Effector CD8-positive, alpha-beta T cell (primary cell): ENCODE data around the gene SLC7A8.

ENCODE experiments used
- DNase-seq: peaks from one replicate; lab custom pipeline; 2025; lab: John Stamatoyannopoulos, UW

SLC7A8 gene

DNA sequence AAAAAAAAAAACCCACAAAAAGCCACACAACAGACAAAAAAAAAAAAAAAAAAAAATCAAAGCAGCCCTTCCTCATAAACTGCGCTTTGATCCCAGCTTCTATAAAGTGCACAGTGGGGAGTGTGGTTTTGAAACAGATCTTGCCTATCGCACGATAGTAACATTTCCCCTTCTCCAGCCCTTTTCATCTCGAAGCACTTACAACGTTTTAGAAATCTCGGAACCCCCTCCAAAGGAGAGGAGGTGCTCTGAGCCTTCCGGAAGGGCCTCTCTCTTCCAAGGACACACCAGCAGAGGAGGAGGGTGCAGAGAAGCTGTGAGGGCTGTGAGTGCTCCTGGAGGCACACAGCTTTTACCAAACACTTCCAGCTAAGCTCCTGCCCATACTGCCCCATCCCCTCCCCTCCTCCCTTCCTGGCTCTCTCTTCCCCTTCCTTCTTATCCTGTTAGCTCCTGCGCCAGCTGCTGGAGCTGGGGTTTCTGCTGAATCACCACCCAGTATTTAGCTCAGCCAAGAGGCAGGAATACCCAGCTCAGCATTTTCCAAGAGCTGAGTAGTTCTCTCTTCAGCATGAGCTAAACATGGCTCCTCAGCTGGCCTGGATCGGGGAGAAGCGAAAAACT, 28.4 kb downstream of the SLC7A8 start:
- DNase-seq: no peak

DNA sequence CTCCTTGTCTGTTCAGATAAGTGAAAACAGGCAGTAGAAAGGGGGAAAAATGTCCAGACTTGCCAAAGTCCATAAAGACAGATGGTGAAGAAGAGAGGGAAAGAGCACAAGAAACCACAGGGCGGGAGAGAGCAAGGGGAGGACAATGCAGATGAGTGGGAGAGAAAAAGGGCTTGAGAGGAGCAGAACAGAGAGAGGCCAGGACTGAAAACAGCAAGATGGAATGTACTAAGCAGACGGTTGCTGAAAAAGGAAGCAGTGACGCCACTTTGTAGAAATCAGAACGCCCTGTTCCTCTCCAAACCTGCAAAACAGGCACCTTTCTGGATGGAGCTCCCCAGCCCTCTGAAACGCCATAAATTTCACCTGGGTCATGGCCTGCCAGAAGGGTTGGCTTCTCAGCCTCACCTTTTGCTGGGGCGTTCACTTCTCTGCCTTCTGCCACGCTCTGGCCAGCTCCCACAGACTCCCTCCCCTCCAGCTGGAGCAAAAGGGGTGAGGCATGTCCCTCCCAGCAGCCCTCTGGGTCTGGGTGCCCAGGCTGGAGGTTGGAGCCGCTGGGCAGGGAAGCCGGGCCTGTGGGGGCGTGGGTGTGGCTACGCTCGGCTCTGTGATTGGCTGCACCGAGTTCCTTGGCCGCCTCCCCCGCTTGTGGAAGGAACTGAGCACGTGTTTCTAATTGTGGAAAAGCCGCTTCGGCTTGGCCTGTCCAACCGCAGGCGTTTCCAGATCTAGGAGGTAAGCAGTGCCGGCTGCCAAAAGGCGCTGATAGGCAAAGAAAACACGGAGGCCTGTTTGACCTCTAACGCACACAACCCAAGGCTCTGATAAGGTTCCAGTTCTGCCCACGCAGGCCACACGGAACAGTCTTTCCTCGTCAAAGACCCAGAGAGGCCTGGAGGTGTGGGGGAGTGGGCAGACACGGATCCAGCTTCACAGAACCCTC, 29.3 kb downstream of the SLC7A8 start:
- no peak for DNase-seq

DNA sequence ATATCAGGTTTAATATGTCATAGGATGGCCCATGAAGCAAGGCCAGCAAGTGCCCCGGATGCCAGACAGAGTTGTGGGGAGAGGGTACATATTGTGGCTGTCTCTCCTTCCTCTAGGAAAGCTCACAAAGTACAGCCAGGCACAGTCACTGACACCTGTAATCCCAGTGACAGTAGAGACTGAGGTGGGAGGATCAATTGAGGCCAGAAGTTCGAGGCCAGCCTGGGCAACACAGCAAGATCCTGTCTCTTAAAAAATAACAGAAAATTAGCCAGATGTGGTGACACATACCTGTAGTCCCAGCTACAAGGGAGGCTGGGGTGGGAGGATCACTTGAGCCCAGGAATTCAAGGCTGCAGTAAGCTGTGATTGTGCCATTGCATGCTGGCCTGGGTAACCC, 32.1 kb downstream of the SLC7A8 start:
- no peak for DNase-seq

DNA sequence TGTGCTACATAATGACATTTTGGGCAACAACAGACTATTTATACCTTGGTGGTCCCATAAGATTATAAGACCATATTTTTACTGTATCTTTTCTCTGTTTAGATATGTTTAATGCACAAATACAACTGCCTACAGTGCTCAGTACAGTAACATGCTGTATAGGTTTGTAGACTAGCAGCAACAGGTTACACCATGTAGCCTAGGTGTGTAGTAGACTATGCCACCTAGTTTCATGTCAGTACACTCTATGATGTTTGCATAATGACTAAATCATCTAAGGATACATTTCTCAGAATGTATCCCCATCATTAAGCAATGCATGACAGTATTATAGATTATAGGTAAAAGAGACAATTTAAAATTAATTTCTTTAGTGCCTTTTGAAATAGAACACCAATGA, 33.7 kb downstream of the SLC7A8 start:
- DNase-seq: no peak

DNA sequence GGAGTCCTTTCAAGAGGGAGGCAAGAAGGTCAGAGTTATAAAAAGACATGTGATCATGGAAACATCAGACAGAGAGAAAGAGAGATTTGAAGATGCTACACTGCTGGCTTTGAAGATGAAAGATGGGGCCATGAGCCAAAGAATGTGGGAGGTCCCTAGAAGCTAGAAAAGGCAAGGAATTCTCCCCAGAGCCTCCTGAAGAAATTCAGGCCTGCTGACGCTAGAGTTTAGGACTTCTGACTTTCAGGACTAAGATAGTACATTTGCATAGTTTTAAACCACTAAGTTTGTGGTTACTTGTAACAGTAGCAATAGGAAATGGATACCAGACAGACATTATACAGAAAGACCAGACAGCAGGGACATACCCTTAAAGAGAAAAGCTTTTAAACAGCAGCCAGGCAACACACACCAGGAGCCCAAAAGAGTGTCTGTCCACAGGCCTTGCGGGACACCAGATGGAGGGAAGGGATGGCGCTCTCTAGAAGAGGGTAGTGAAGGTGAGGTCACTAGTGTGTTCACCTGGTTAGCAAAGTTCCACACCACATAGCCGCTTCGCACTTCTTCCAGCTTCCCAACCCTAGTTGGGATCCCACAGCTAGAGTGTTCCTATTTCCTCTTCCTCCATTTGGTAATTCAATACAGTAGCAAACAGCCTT, 34.7 kb downstream of the SLC7A8 start:
- DNase-seq: no peak

DNA sequence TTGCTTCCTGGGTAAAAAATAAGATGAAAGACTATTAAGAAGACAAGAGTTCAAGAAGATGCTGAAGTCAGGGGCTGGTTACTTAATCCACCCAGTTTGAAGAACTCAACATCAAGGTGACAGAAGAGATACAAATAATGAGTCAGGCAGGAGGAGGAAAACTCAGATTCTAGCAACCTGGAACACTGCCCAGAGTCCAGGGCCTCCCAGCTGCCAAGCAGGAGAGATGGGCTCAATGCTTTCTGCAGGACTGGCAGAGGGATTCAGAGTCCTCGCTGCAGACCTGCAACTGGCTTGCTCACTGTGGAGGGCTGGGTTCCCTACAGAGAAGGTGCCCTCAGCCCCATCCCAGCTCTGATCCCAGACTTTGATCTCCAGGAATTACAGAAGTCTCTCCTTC, 35.8 kb downstream of the SLC7A8 start:
- no peak for DNase-seq

DNA sequence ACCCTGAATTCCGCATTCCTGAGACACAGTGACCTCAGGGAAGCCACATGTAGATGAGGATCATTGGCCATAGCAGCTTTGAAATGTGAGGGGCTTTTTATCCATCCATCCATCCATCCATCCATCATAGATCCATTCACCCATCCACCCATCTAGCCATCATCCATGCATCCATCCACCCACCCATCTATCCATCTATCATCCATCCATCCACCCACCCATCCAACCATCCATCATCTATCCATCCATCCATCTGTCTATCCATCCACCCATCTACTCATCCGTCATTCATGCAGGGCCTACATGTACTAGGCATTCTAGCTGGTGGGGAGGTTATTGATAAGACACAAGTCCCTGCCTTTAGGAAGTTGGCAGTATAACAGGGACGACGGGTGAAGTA, 36.5 kb downstream of the SLC7A8 start:
- DNase-seq: no peak

DNA sequence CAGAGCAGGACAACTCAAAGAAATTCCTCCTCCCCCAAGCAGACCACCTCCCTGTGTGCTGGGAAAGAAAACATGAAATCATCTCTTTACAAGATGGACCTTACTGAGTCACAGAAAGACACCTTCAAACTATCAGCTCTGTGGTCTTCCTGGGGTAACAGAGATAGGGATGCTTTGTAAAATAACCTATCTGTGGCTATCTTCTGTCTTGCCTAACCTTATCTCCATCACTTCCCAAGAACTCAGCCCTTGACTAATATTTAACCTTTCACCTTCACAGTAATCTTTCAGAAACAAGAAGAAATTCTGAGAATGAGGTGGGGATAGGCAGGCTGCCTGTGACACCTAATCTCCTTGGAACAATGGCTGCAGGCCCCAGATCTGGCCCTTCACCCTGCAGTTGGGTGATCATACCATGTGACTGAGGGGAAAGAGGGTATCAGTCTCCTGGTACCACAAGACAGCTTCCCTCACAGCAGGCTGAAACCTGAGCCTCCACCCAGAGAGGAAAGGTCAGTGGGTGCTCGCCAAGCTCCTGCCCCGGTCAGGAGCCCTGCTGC, 37.0 kb downstream of the SLC7A8 start:
- DNase-seq: no peak

DNA sequence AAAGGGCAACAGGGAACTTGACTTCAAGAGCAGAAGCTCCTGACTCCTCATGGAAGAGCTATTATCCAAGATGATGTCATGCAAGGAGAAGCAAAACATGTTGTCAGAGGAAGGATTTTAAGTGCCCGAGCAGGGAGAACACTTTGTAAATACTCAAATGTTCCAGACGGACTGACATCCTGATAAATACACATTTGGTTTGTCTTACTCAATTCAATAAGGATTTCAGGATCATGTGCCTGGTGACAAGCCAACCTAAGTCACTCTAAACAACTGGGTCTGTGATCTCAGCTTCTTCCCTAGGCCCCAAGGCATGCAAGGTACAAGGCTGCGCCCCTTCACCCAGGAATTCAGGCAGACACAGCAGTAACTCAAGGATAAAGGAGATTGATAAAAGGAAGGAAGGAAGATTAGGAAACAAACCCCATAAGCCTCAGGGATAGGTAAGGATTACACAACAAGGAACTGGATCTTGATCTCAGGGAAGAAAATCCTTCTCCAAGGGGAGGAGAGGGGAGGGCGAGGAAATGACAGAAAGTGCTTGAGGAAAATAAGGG, 37.6 kb downstream of the SLC7A8 start:
- no peak for DNase-seq

DNA sequence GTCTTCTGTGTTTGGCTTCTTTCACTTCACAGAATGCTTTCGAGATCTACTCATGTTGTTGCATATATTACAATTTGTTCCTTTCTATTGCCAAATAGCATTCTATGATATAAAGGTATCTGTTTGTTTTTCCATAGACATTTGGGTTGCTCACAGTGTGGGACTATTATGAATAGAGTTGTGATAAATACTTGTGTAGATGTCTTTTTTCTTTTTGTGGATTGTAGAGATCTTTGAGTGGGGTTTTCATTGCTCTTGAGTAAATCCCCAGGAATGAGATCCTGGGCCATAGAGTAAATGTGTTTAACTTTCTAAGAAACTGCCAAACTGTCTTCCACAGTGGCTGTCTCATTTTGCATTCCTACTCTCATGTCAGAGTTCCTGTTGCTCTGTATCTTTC, 39.5 kb downstream of the SLC7A8 start:
- DNase-seq: no peak

DNA sequence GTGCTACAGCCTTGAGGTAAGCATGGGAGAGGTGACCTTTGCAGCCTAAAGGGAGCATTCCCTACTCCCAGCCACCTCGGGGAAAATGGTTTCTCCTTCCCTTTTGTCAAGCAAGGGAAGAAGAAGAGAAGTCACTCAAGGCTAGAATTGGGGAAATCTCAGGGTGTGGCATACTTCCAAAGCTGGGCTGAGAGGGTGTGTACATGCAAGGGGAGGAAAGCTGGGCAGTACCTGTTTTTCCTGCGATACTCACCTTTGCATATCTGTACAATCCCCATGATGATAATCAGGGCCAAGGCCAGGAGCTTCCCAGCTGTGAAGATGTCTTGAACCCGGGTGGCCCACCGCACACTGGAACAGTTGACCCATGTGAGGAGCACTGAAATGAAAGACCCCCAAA, 40.6 kb downstream of the SLC7A8 start:
- no peak for DNase-seq

DNA sequence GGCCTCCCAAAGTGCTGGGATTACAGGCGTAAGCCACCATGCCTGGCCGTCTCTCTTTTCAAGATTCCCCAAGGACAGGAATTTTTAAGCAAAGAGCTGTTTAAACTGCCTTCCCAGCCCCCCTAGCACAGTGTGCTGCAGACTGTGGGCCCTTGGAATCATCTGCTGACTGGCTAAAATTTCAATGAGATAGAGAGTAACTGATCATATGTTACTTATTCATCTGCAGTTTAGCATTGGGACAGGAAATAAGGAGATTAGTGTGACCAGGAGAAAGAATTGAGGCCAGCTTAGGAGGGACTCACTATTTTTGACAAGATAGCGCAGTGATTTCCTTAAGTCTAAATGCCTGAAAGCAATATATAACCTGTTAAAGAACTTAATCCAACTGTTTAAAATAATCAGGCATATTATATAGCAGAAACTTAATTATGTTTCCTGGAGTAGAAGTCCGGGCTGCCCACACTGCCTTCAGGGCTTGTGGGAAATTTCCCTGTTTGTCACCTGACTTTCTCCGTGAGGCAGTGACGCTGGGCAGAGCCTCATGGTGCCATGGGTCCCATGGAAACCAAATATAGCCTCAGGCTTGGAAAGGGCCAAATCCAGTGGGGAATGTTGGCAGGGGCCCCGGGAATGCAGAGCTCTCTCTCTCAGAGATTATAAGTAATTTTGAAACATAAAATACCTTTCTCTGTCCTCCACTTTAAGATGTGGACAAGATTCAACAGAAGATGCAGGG, 41.6 kb downstream of the SLC7A8 start:
- DNase-seq: no peak

DNA sequence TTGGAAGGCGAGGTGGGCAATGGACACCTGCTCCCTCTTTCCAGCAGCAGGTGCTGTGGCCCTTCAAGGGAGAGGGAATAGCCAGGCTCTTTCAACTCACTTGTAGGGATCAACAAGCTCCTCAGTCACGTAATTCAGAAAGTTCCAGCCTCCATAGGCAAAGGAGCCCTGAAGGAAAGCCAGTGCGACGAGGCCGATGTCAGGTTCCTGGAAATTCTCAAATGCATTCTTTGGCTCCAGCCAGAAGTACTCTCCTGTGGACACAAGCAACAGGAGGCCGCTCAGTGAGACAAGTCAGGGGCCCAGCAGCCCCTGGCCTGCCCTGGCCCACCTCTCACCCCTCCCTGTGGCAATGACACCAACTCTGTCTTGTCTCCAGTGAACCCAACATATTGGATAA, 43.1 kb downstream of the SLC7A8 start:
- DNase-seq: no peak

DNA sequence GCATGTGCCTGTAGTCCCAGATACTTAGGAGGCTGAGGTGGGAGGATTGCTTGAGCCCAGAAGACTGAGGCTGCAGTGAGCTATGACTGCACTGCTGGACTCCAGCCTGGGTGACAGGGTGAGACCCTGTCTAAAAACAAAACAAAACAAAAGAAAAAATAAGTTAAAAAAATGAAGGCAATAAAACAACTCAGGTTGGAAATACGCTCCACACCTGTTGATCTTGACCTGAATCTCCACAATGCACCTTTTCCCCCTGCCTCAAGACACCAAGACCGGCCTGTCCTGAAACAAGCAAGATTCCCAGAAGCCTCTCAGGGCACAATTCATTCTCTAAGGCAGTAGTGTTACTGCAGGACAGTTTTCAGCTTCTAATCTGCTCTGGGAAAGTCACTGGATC, 43.6 kb downstream of the SLC7A8 start:
- DNase-seq: no peak

DNA sequence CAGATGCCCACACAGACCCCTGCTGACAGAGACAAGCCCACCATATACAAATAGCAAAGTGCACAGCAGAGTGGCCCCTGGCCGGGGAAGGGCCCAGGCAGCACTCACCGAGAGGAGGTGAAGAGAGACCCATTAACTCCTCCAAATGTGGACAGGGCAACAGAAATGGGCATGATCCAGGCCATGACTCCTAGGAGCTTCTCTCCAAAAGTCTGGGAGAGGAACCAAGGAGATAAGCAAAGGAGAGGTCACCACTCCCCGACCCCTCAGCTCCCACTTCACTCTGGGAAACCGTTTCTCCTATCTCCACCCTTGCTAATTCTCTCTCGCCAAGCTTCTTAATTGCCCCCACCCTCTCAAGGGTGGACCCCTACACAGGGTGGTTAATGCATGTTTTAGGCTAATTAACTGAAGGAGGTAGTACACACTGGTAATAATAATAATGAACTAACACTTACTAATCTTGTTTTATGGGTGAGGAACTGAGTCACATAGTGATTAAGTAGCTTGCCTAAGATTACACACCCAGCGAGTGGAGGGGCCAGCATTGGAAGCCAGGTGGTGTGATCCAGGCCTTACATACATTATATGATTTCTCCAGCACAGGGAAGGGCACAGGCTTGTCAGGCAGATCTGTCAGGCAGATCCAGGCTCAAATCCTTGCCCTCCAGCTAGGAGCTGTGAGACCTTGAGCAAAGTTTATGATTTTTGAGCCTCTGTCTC, 45.5 kb downstream of the SLC7A8 start:
- no peak for DNase-seq

DNA sequence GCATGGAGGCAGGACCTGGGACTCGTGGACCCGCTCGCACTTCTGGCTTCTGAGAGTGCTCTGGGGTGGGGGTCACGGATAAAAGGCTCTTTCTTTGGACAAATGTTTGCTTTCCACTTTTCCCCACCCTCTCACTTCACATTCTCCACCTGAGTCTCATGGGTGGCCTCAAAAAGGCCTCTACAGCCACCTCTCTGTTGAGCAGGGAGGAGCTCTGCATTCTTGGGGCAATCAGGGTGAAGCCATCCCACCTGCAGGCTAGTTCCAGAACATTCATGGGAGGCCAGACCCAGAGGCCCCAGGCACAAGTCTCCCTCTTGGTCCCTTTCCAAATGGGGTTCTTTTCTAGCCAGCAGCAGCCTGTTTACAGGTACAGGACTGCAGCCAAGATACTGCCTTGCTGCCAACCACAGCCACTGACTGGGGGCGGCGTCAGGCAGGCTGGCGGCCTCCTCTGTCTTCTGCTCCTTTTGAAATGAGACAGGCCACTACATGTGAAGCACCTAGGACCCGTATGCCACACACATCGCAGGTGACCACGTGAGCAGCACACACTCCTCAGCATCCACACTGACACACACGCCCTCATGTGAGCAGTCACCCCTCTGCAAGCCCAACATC, 46.2 kb downstream of the SLC7A8 start:
- no peak for DNase-seq

DNA sequence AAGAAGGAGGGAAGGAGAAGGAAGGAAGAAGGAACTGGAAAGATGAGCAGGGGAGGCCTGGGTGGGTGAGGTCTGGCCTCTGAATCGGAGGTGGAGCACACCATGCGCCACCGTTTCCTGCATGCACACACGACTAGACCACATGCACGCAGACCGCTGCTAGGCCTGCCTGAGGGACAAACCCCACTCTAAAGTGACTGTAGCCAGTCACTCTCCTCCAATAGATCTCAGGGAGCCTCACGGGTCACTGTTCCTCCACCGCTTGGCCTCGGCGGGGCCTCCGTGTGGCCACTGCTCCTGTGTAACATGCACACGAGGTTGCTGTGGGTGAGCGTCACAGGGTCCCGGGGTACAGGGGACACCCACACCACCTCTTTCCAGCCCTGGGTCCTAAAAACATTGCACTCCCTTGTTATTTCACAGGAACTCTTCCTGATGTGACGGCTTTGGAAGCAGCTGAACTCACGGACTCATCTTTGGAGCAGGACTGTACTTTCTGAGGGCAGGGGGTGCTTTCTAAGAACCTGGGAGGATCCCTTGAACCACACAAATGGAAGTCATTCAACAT, 46.8 kb downstream of the SLC7A8 start:
- no peak for DNase-seq

DNA sequence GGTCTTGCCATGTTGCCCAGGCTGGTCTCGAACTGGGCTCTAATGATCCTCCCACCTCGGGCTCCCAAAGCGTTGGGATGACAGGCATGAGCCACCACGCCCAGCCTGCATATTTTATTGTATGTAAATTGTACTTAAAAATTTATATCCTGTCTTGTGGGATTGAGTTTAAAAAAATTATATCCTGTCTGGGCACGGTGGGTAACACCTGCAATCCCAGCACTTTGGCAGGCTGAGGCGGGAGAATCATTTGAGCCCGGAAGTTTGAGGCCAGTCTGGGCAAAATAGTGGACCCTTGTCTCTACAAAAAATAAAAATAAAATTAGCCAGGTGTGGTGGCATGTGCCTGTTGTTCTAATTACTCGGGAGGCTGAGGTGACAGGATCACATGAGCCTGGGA, 50.5 kb downstream of the SLC7A8 start:
- no peak for DNase-seq

DNA sequence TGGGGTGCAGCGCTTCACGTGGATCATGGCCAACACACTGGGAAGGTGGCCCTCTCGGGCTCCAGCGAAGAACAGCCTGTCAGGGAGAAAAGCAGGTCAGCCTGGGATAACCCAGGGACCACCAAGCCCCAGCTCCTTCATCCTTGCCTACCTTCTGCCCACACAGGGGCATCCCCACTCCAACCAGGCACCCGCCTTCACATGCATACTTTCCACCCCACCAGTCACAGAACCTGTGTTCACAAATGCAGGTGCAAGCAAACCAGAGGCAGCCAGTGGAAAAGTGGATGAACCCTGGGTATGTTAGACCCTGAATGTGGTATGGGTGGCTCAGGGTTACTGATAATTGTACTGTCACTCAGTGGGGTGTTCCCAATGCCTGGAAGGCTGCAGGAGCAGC, 52.0 kb downstream of the SLC7A8 start:
- no peak for DNase-seq

DNA sequence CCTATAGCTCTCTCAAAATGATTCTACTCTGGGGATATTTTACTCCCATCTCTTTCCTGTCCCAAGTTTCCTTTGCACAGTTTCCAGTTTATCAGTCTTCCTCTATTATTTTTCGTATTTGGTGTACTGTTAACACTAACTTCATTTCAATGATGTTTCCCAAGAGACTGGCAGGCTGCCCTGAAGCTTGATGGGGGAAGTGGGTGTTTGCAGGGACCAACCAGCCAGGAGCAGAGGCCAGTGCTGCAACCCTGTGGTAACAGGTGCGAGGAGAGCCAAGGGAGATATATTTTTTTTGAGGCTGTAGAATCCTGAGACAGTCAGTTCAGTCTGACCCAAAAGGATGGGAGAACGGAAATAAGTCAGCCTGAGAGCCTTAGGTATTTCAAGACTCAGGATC, 52.6 kb downstream of the SLC7A8 start:
- no peak for DNase-seq
